Hepatocyte (in vitro differentiated cells): ENCODE measurements around the gene HEPACAM. TPM values are rescaled to one million over a fixed set of nuclear protein-coding genes. Genes with fewer than 3 reads are reported as not detected.

Experiments
- DNase-seq: peaks from one replicate; pipeline ENCODE4 v3.0.0-alpha.2; 2016; ENCODE audit warnings: low spot score
- H2AFZ ChIP-seq: fragments of 200-600 bp; sonication (generic); 2 replicates; pipeline ENCODE4 v1.6.0; 2016; ENCODE audit warnings: antibody characterized with exemption, mild to moderate bottlenecking
- H3K27ac ChIP-seq: fragments of 200-600 bp; sonication (generic); 2 replicates; pipeline ENCODE4 v1.5.1; 2016; ENCODE audit warnings: mild to moderate bottlenecking
- H3K27me3 ChIP-seq: fragments of 200-600 bp; sonication (generic); 2 replicates; pipeline ENCODE4 v1.6.1; 2016
- H3K36me3 ChIP-seq: fragments of 200-600 bp; sonication (generic); replicated peaks from 2 replicates; pipeline ENCODE4 v1.5.1; 2016; ENCODE audit warnings: low read depth; ENCODE audit not compliant: insufficient read depth
- H3K4me1 ChIP-seq: fragments of 200-600 bp; sonication (generic); 2 replicates; pipeline ENCODE4 v1.5.1; 2016; ENCODE audit warnings: mild to moderate bottlenecking, moderate library complexity; ENCODE audit not compliant: insufficient read depth
- H3K4me2 ChIP-seq: fragments of 200-600 bp; sonication (generic); 2 replicates; pipeline ENCODE4 v1.6.0; 2016
- H3K4me3 ChIP-seq: fragments of 200-600 bp; sonication (generic); 2 replicates; pipeline ENCODE4 v1.5.1; 2016; ENCODE audit warnings: mild to moderate bottlenecking
- H3K79me2 ChIP-seq: fragments of 200-600 bp; sonication (generic); 2 replicates; pipeline ENCODE4 v1.6.0; 2017; ENCODE audit warnings: mild to moderate bottlenecking
- H3K9me2 ChIP-seq: fragments of 200-600 bp; sonication (generic); replicated peaks from 2 replicates; pipeline ENCODE4 v1.6.0; 2017; ENCODE audit warnings: mild to moderate bottlenecking; ENCODE audit not compliant: insufficient read depth
- H3K9me3 ChIP-seq: fragments of 200-600 bp; sonication (generic); 2 replicates; pipeline ENCODE4 v1.5.1; 2016; ENCODE audit warnings: low read depth, mild to moderate bottlenecking
- H4K20me1 ChIP-seq: fragments of 200-600 bp; sonication (generic); 2 replicates; pipeline ENCODE4 v1.6.0; 2016; ENCODE audit warnings: mild to moderate bottlenecking; ENCODE audit not compliant: insufficient read depth, poor library complexity, severe bottlenecking
- EZH2 ChIP-seq: fragments of 200-600 bp; sonication (generic); IDR thresholded peaks from 2 replicates; pipeline ENCODE4 v1.6.1; 2016; ENCODE audit warnings: antibody characterized with exemption, mild to moderate bottlenecking, borderline replicate concordance
- EZH2phosphoT487 ChIP-seq: fragments of 200-600 bp; sonication (generic); IDR thresholded peaks from one replicate; pipeline ENCODE4 v1.6.1; 2018; ENCODE audit warnings: antibody characterized with exemption, mild to moderate bottlenecking, low read depth, moderate library complexity; ENCODE audit not compliant: unreplicated experiment, severe bottlenecking
- WGBS: methylation state at CpG from one replicate; pipeline ENCODE4 v1.1.6; 2016; ENCODE audit warnings: low lambda C conversion rate; ENCODE audit errors: missing lambda C conversion rate; 5-methylcytosine and 5-hydroxymethylcytosine counted together
- polyA plus RNA-seq: library from polyadenylated mRNA; unstranded; fragments of >200 nt; fragmentation: Nextera tagmentation; extraction: Ambion mirVana; gene quantifications from 2 replicates; pipeline ENCODE4 v1.2.1, GENCODE V29; 2016
- total RNA-seq: library from RNA; depleted of rRNA; stranded (reverse); fragments of >200 nt; gene quantifications from 2 replicates; pipeline ENCODE4 v1.2.3, GENCODE V29; 2014
- TF ChIP-seq, protein P1 (sequence below): fragments of 200-600 bp; sonication (generic); IDR thresholded peaks from 2 replicates; pipeline ENCODE4 v1.5.1; 2016; ENCODE audit warnings: antibody characterized with exemption, mild to moderate bottlenecking; ENCODE audit not compliant: poor library complexity

Gene HEPACAM
- total and polyA plus RNA-seq, 2 experiments from 2014 or later, result 0.07 TPM; not detected in 1

DNA sequence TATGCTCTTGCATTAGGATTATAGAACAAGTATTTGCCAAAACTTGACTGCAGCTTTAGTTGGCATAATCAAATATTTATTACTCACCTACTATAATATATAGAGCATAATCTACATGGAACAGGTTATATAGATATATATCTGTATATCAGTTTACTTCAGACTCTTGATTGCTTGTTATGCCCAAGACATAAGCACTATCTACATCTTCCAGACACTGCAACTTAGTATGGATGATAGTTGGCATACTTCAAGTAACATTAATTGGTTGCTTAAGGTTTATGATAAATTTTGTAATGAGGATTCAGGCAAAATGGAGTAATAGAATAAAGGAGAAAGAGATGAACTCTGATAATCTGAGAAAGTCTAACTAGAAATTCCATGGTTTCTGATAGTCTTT lies 19.2 kb upstream of the HEPACAM start:
- no peak overlapping the region for H2AFZ ChIP-seq
- TF ChIP-seq EZH2phosphoT487, result no peak
- TF ChIP-seq EZH2, result no peak
- TF ChIP-seq, protein P1, sequence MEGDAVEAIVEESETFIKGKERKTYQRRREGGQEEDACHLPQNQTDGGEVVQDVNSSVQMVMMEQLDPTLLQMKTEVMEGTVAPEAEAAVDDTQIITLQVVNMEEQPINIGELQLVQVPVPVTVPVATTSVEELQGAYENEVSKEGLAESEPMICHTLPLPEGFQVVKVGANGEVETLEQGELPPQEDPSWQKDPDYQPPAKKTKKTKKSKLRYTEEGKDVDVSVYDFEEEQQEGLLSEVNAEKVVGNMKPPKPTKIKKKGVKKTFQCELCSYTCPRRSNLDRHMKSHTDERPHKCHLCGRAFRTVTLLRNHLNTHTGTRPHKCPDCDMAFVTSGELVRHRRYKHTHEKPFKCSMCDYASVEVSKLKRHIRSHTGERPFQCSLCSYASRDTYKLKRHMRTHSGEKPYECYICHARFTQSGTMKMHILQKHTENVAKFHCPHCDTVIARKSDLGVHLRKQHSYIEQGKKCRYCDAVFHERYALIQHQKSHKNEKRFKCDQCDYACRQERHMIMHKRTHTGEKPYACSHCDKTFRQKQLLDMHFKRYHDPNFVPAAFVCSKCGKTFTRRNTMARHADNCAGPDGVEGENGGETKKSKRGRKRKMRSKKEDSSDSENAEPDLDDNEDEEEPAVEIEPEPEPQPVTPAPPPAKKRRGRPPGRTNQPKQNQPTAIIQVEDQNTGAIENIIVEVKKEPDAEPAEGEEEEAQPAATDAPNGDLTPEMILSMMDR, result no peak

DNA sequence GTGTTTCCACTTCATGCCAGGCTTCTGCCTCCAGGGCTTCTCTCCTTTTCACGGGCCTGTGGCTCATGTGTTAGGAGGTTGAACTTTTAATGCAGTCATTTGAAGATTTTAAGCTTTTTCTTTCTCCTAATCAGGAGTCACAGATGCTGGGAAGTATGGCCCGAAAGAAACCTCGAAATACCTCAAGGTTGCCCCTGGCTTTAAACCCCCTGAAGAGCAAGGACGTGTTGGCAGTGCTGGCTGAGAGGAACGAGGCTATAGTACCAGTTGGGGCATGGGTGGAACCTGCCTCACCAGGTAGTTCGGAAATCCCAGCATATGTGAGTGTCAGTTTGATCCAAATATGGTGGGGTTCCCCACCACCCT lies 18.7 kb upstream of the HEPACAM start:
- Histone ChIP-seq H3K27me3 (no peaks in the 10 kb centered on the region), H3K9me2 (no peaks in the 10 kb centered on the region), H2AFZ (peak overlapping the region; percentile 59), H3K36me3 (no peaks in the 10 kb centered on the region), H3K4me3 (peak overlapping the region; percentile 41), H3K4me2 (peak overlapping the region; percentile 78), H3K4me1 (no peaks in the 10 kb centered on the region), H4K20me1 (no peaks in the 10 kb centered on the region), H3K27ac (peak overlapping the region; percentile 0), H3K9me3 (no peaks in the 10 kb centered on the region), H3K79me2 (no peaks in the 10 kb centered on the region)
- TF ChIP-seq EZH2phosphoT487 (no peak), EZH2 (no peak)
- TF ChIP-seq, protein P1, result no peak
- no peak for DNase-seq
- WGBS, result 40% methylated on average over 6 of the region's 6 CpGs

More for the DNA sequence above, 19.2 kb upstream of the HEPACAM start:
- H3K4me3 ChIP-seq, result no peak overlapping the region
- no peaks in the 10 kb centered on the region for H3K9me3 ChIP-seq
- H3K36me3 ChIP-seq, result no peaks in the 10 kb centered on the region
- H3K27ac ChIP-seq, result no peak overlapping the region
- peak overlapping the region; percentile 78 for H3K4me2 ChIP-seq
- no peaks in the 10 kb centered on the region for H3K9me2 ChIP-seq
- H3K79me2 ChIP-seq, result no peaks in the 10 kb centered on the region
- no peaks in the 10 kb centered on the region for H3K4me1 ChIP-seq
- H4K20me1 ChIP-seq, result no peaks in the 10 kb centered on the region
- no peaks in the 10 kb centered on the region for H3K27me3 ChIP-seq
- no peak for DNase-seq

DNA sequence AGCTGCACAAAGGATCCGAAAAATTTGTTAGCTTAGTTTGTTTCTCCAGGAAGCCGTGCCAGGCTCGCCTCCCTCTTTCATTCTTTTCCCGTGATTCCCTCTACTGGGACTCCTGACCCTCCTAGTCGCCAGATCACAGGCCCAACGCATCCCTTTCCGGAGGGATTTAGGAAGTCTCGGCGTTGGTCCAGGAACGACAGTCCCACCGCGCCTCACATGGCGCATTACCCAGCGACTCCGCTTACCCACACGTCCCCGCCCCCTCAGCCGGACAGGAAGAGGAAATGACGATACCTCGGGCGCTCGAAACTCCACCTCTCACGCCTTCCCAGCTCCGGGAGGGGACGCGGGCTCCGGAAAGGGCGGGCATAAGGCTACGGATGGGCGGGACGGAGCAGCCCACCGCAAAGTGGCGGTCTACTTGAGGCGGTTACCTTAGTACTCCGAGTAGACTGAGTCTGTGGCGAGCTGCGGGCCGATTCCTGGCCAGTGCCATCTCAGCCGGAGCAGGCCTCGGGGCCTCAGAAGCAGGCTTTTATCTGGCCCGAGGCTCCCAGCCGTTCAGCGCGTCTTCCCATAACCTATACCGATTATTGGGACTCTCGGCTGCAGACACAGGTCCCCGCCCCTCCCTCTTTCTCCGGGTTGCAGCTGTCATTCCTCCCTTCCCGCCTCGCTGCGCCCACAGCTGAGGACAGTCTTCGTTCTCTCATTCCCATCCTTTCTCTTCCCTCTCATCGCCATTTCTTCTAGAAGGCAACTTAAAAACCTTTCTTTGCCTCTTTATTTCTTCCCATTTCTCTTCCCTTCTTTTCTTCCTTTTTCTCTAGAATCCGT lies 18.1 kb upstream of the HEPACAM start, which contains the start of gene CCDC15:
Gene CCDC15 (plus strand): TSS at position 450 of the 837 bp plus-strand sequence. CDS start 531 bp downstream, outside the sequence.
- H4K20me1 ChIP-seq, result no peaks in the 10 kb centered on the region
- under 1% methylated on average over 49 of the region's 54 CpGs for WGBS
- TF ChIP-seq EZH2 (no peak), EZH2phosphoT487 (no peak)
- TF ChIP-seq, protein P1, result no peak

More for the DNA sequence above, 18.1 kb upstream of the HEPACAM start, which contains the start of gene CCDC15:
- Histone ChIP-seq H3K4me1 (no peaks in the 10 kb centered on the region), H3K27me3 (no peaks in the 10 kb centered on the region), H3K9me2 (no peaks in the 10 kb centered on the region), H3K79me2 (no peaks in the 10 kb centered on the region), H3K27ac (peak within 1 kb of the TSS; percentile 88), H2AFZ (peak within 1 kb of the TSS; percentile 59), H3K4me3 (peak within 1 kb of the TSS; percentile 41), H3K9me3 (no peaks in the 10 kb centered on the region), H3K4me2 (peak within 1 kb of the TSS; percentile 78), H3K36me3 (no peaks in the 10 kb centered on the region)
- DNase-seq, result peak; percentile 99
